ENCODE results near the gene CEP126. TPM values are rescaled to one million over a fixed set of nuclear protein-coding genes. Genes with fewer than 3 reads are reported as not detected.

Gene CEP126
- total and polyA plus RNA-seq, 2 of the 13 experiments (the other 11 are each of a cell fraction or from before 2014, with no cell fraction given) = 1.4 to 1.7 TPM

DNA sequence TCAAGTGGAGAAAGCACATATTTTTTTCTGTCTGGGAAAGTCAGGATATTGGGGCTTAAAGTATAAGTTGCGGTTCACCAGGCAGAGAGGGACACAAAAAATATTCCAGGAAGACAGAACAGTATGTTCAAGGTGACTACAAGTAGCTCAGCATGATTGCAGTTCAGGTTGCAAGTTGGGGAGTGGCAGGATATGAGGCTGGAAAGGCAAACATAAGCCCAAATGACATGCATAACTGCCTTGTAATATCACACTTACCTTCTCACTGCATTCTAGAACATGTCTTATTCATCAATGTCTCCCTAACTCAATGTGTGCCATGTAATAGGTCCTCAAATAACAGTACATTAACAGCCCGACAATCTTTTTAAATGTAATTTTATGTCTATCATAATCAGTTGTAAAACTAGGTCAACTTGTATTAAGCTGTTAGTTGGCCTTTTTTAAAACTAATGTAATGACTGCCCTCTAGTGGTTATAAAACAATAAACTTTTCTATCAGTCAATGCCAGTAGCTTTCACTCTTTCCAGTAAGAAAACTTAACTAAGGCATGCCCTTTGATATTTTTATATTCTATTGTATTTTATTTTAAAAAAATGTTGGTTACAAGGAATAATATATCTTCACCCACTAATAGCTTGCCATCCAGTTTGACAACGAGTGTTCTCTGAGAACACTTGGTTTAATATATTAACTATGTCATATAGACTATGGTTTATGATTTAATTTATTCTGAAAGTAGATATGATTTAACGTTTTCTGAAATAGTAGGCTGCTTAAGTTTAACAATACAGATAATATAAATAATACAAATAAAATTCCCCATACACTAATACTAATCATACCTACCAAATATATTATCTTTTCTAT is 93.0 kb downstream of the CEP126 start (continued):
- TF ChIP-seq, protein P1, sequence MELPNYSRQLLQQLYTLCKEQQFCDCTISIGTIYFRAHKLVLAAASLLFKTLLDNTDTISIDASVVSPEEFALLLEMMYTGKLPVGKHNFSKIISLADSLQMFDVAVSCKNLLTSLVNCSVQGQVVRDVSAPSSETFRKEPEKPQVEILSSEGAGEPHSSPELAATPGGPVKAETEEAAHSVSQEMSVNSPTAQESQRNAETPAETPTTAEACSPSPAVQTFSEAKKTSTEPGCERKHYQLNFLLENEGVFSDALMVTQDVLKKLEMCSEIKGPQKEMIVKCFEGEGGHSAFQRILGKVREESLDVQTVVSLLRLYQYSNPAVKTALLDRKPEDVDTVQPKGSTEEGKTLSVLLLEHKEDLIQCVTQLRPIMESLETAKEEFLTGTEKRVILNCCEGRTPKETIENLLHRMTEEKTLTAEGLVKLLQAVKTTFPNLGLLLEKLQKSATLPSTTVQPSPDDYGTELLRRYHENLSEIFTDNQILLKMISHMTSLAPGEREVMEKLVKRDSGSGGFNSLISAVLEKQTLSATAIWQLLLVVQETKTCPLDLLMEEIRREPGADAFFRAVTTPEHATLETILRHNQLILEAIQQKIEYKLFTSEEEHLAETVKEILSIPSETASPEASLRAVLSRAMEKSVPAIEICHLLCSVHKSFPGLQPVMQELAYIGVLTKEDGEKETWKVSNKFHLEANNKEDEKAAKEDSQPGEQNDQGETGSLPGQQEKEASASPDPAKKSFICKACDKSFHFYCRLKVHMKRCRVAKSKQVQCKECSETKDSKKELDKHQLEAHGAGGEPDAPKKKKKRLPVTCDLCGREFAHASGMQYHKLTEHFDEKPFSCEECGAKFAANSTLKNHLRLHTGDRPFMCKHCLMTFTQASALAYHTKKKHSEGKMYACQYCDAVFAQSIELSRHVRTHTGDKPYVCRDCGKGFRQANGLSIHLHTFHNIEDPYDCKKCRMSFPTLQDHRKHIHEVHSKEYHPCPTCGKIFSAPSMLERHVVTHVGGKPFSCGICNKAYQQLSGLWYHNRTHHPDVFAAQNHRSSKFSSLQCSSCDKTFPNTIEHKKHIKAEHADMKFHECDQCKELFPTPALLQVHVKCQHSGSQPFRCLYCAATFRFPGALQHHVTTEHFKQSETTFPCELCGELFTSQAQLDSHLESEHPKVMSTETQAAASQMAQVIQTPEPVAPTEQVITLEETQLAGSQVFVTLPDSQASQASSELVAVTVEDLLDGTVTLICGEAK (IDR thresholded peaks at IDR 0.05) = no peak
- TF ChIP-seq, protein P1 (CRISPR knock-in tag; IDR thresholded peaks at IDR 0.05) = no peak
- peak; percentile 65 for TF ChIP-seq CEBPG (CRISPR knock-in tag; IDR thresholded peaks at IDR 0.05)
- 0 out of 2 replicates have a peak, but pooled peaks have one; percentile 0 for TF ChIP-seq ELF4 (CRISPR knock-in tag; IDR thresholded peaks at IDR 0.05; ENCODE audit: borderline replicate concordance)
- no peak for TF ChIP-seq NPAS2 (CRISPR knock-in tag; IDR thresholded peaks at IDR 0.05; ENCODE audit: borderline replicate concordance)
- no peak for TF ChIP-seq JARID2 (CRISPR knock-in tag; IDR thresholded peaks at IDR 0.05; ENCODE audit: insufficient replicate concordance)
- TF ChIP-seq FOXO1 (CRISPR knock-in tag; IDR thresholded peaks at IDR 0.05) = no peak
- no peak for TF ChIP-seq GATA4 (IDR thresholded peaks at IDR 0.05; ENCODE audit: borderline replicate concordance, low read depth)
- 0 out of 2 replicates have a peak, but pooled peaks have one; percentile 44 for TF ChIP-seq ZNF510 (CRISPR knock-in tag; IDR thresholded peaks at IDR 0.05; ENCODE audit: low read depth)
- TF ChIP-seq EP300 (IDR thresholded peaks at IDR 0.05; ENCODE audit: low read depth in 2 of 2, low read length in 2 of 2) = peak in 1 of 2 experiments; percentile 47; a peak in 1 of 4 replicates
- 0 out of 2 replicates have a peak, but pooled peaks have one; percentile 18 for TF ChIP-seq EP300 (CRISPR knock-in tag; IDR thresholded peaks at IDR 0.05; ENCODE audit: borderline replicate concordance)
- TF ChIP-seq SMAD3 (CRISPR knock-in tag; IDR thresholded peaks at IDR 0.05) = no peak
- no peak for TF ChIP-seq ZNF598 (CRISPR knock-in tag; IDR thresholded peaks at IDR 0.05; ENCODE audit: borderline replicate concordance)
- TF ChIP-seq NFIC (IDR thresholded peaks at IDR 0.05; ENCODE audit: low read length) = peak; percentile 4; the same call in 1 of the 2 replicates
- 0 out of 2 replicates have a peak, but pooled peaks have one; percentile 24 for TF ChIP-seq ZNF430 (CRISPR knock-in tag; IDR thresholded peaks at IDR 0.05)
- no peak for TF ChIP-seq HDAC6 (IDR thresholded peaks at IDR 0.05; ENCODE audit: low read depth, low read length)
- no peak for TF ChIP-seq CHD4 (IDR thresholded peaks at IDR 0.05; ENCODE audit: borderline replicate concordance, low read length)
- TF ChIP-seq, protein P2, sequence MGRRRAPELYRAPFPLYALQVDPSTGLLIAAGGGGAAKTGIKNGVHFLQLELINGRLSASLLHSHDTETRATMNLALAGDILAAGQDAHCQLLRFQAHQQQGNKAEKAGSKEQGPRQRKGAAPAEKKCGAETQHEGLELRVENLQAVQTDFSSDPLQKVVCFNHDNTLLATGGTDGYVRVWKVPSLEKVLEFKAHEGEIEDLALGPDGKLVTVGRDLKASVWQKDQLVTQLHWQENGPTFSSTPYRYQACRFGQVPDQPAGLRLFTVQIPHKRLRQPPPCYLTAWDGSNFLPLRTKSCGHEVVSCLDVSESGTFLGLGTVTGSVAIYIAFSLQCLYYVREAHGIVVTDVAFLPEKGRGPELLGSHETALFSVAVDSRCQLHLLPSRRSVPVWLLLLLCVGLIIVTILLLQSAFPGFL (CRISPR knock-in tag; IDR thresholded peaks at IDR 0.05) = no peak
- TF ChIP-seq POGZ (CRISPR knock-in tag; IDR thresholded peaks at IDR 0.05) = 0 out of 2 replicates have a peak, but pooled peaks have one; percentile 19
- TF ChIP-seq ZNF556 (CRISPR knock-in tag; IDR thresholded peaks at IDR 0.05; ENCODE audit: borderline replicate concordance) = no peak

Measured in HepG2 (cell line).